ENCODE results near the gene ETV5. TPM values are rescaled to one million over a fixed set of nuclear protein-coding genes. Genes with fewer than 3 reads are reported as not detected.
A peak's percentile ranks its signal among the peaks of the same experiment; 100 is the strongest.

ETV5 gene
- total RNA-seq (under 1 TPM; 0.08 to 0.36 TPM), polyA plus RNA-seq (under 1 TPM in 1 of 3 donors, not detected in 2; 0.10 TPM), total RNA-seq (0 to 1.4 (median 0.43) reads per million in 6 experiments)

GRCh38 chr3:186108941-186109865, at the start of gene ETV5:
Gene ETV5 (minus strand): TSS chr3:186109089. CDS start chr3:186105868, 3,221 bp downstream.
- H3K27me3 Mint-ChIP-seq: peaks cover 44 to 93% (median 77%) of the 10 kb centered on the region in 5 donors
- peaks cover 25 to 42% (median 33%) of the 10 kb centered on the region in 4 donors for H3K4me1 Mint-ChIP-seq
- peak; percentile 89 to 92 for ATAC-seq
- peak; percentile 73 to 89 (median 84) for DNase-seq
- no peaks in the 10 kb centered on the region for H3K9me3 Mint-ChIP-seq
- peak within 1 kb of the TSS; percentile 88 to 99 (median 94) for H3K4me3 Mint-ChIP-seq
- peaks cover 0 to 4% (median 0%) of the 10 kb centered on the region in 3 donors for H3K36me3 Mint-ChIP-seq
- peak within 1 kb of the TSS in 7 of 10 donors; percentile 22 to 87 (median 75) for H3K27ac Mint-ChIP-seq
- POLR2A ChIA-PET: no interaction called here

- peaks cover 4 to 26% (median 10%) of the 10 kb centered on the region in 4 donors for H3K4me1 Mint-ChIP-seq
- H3K27me3 Mint-ChIP-seq: peaks cover 17 to 41% (median 22%) of the 10 kb centered on the region in 5 donors
- ATAC-seq (no peak), DNase-seq (no peak)
- H3K9me3 Mint-ChIP-seq: no peaks in the 10 kb centered on the region
- peaks cover 0 to 4% (median under 1%) of the 10 kb centered on the region in 3 donors for H3K36me3 Mint-ChIP-seq
- no peak overlapping the region for H3K4me3 Mint-ChIP-seq
- POLR2A ChIA-PET: no interaction called here
- no peak overlapping the region for H3K27ac Mint-ChIP-seq
Observed at GRCh38 chr3:186154641-186155040, 45.8 kb upstream of the ETV5 start.

GRCh38 chr3:186152889-186153292, 44.0 kb upstream of the ETV5 start:
- ATAC-seq (peak; percentile 22 to 58), DNase-seq (no peak)
- no peaks in the 10 kb centered on the region for H3K9me3 Mint-ChIP-seq
- H3K36me3 Mint-ChIP-seq: peaks cover 0 to 4% (median 0%) of the 10 kb centered on the region in 3 donors
- peak overlapping the region in 1 of 10 donors; percentile 6 for H3K4me3 Mint-ChIP-seq
- POLR2A ChIA-PET: no interaction called here
- H3K27ac Mint-ChIP-seq: peak overlapping the region in 2 of 10 donors; percentile 3 to 22
- peaks cover 22 to 58% (median 25%) of the 10 kb centered on the region in 5 donors for H3K27me3 Mint-ChIP-seq
- peaks cover 4 to 26% (median 10%) of the 10 kb centered on the region in 4 donors for H3K4me1 Mint-ChIP-seq

- peaks cover 22 to 60% (median 27%) of the 10 kb centered on the region in 5 donors for H3K27me3 Mint-ChIP-seq
- DNase-seq: no peak
- H3K4me1 Mint-ChIP-seq: peaks cover 4 to 26% (median 10%) of the 10 kb centered on the region in 4 donors
- H3K27ac Mint-ChIP-seq: no peak overlapping the region
- no peak overlapping the region for H3K4me3 Mint-ChIP-seq
- no peaks in the 10 kb centered on the region for H3K9me3 Mint-ChIP-seq
- POLR2A ChIA-PET: no interaction called here
- H3K36me3 Mint-ChIP-seq: peaks cover 0 to 4% (median 0%) of the 10 kb centered on the region in 3 donors
- ATAC-seq: no peak
Observed at GRCh38 chr3:186152361-186152798, 43.5 kb upstream of the ETV5 start.

- H3K9me3 Mint-ChIP-seq: no peaks in the 10 kb centered on the region
- DNase-seq (no peak), ATAC-seq (no peak)
- H3K4me1 Mint-ChIP-seq: peaks cover 4 to 26% (median 10%) of the 10 kb centered on the region in 4 donors
- peaks cover 0 to 4% (median 0%) of the 10 kb centered on the region in 3 donors for H3K36me3 Mint-ChIP-seq
- H3K27ac Mint-ChIP-seq: no peak overlapping the region
- H3K4me3 Mint-ChIP-seq: peak overlapping the region in 1 of 10 donors; percentile 3
- POLR2A ChIA-PET: no interaction called here
- H3K27me3 Mint-ChIP-seq: peaks cover 22 to 60% (median 27%) of the 10 kb centered on the region in 5 donors
Observed at GRCh38 chr3:186151077-186151971, 42.4 kb upstream of the ETV5 start.

- Mint-ChIP-seq H3K27ac (no peak overlapping the region), H3K4me1 (peaks cover 4 to 26% (median 10%) of the 10 kb centered on the region in 4 donors), H3K36me3 (peaks cover 0 to 4% (median 0%) of the 10 kb centered on the region in 3 donors), H3K9me3 (no peaks in the 10 kb centered on the region), H3K4me3 (peak overlapping the region in 1 of 10 donors; percentile 29), H3K27me3 (peaks cover 20 to 60% (median 27%) of the 10 kb centered on the region in 5 donors)
- POLR2A ChIA-PET: no interaction called here
- no peak for DNase-seq
- no peak for ATAC-seq
Observed at GRCh38 chr3:186150041-186150830, 41.3 kb upstream of the ETV5 start.

GRCh38 chr3:186149319-186149960, 40.6 kb upstream of the ETV5 start:
- Mint-ChIP-seq H3K36me3 (peaks cover 0 to 4% (median 0%) of the 10 kb centered on the region in 3 donors), H3K27ac (no peak overlapping the region), H3K9me3 (no peaks in the 10 kb centered on the region), H3K4me3 (no peak overlapping the region), H3K4me1 (peaks cover 4 to 26% (median 10%) of the 10 kb centered on the region in 4 donors), H3K27me3 (peaks cover 20 to 60% (median 27%) of the 10 kb centered on the region in 5 donors)
- POLR2A ChIA-PET: no interaction called here
- ATAC-seq (no peak), DNase-seq (no peak)

GRCh38 chr3:186144257-186144656, 35.4 kb upstream of the ETV5 start:
- ATAC-seq: no peak
- POLR2A ChIA-PET: no interaction called here
- H3K36me3 Mint-ChIP-seq: no peaks in the 10 kb centered on the region

GRCh38 chr3:186143250-186143649, 34.4 kb upstream of the ETV5 start:
- POLR2A ChIA-PET: no interaction called here
- ATAC-seq (no peak), DNase-seq (no peak)
- Mint-ChIP-seq H3K4me1 (peaks cover 0 to 9% (median 1%) of the 10 kb centered on the region in 4 donors), H3K27me3 (peaks cover 3 to 13% (median 11%) of the 10 kb centered on the region in 5 donors), H3K9me3 (no peaks in the 10 kb centered on the region), H3K27ac (no peak overlapping the region), H3K4me3 (no peak overlapping the region), H3K36me3 (no peaks in the 10 kb centered on the region)

More at GRCh38 chr3:186144257-186144656, 35.4 kb upstream of the ETV5 start:
- peak overlapping the region in 1 of 10 donors; percentile 21 for H3K27ac Mint-ChIP-seq
- H3K4me1 Mint-ChIP-seq: peaks cover 0 to 9% (median 1%) of the 10 kb centered on the region in 4 donors
- H3K9me3 Mint-ChIP-seq: no peaks in the 10 kb centered on the region
- peaks cover 5 to 17% (median 16%) of the 10 kb centered on the region in 5 donors for H3K27me3 Mint-ChIP-seq
- DNase-seq: no peak
- H3K4me3 Mint-ChIP-seq: no peak overlapping the region

- Mint-ChIP-seq H3K4me3 (no peak overlapping the region), H3K27ac (no peak overlapping the region), H3K9me3 (no peaks in the 10 kb centered on the region), H3K27me3 (peaks cover 0 to 13% (median 8%) of the 10 kb centered on the region in 5 donors), H3K4me1 (peaks cover 0 to 9% (median 1%) of the 10 kb centered on the region in 4 donors), H3K36me3 (no peaks in the 10 kb centered on the region)
- no peak for DNase-seq
- POLR2A ChIA-PET: no interaction called here
- ATAC-seq: no peak
Observed at GRCh38 chr3:186142393-186142932, 33.6 kb upstream of the ETV5 start.

- POLR2A ChIA-PET: no interaction called here
- Mint-ChIP-seq H3K27me3 (peaks cover 0 to 13% (median 8%) of the 10 kb centered on the region in 5 donors), H3K27ac (no peak overlapping the region), H3K36me3 (no peaks in the 10 kb centered on the region), H3K4me1 (peaks cover 0 to 9% (median 1%) of the 10 kb centered on the region in 4 donors), H3K4me3 (no peak overlapping the region), H3K9me3 (no peaks in the 10 kb centered on the region)
- ATAC-seq: no peak
- DNase-seq: no peak
Observed at GRCh38 chr3:186141790-186142189, 32.9 kb upstream of the ETV5 start.

Data from naive thymus-derived CD8-positive, alpha-beta T cell (primary cell).